ENCODE measurements around the gene SSPN. TPM values are rescaled to one million over a fixed set of nuclear protein-coding genes. Genes with fewer than 3 reads are reported as not detected.

SSPN gene
- total RNA-seq, 1 donor from 2014 or later: 1.7 TPM

DNA sequence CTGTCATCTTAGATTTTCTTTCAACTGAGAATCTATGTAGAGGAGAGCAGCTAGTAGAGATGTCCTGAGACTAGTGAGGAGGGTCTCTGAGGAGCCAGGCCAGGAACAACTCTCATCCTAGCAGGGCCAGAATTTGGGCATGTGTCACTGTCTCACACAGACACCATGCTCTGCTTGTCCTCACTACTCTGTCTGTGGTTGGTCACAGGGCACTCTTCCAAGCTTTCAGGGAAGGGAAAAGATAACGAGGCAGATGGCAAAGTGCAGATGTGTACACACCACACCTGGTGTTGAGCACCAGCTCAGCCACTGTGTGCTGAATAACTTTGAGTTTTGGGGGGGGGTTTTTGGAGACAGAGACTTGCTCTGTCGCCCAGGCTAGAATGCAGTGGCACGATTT lies 2.5 kb downstream of the SSPN start:
- Histone ChIP-seq H3K36me3 (ENCODE audit: control insufficient read depth, insufficient read depth, low read length) (no peaks in the 10 kb centered on the region), H3K4me3 (ENCODE audit: low read depth, low read length) (no peak overlapping the region), H3K27me3 (ENCODE audit: control insufficient read depth, insufficient read depth, low read length) (no peaks in the 10 kb centered on the region)
- no peak for TF ChIP-seq CTCF (IDR thresholded peaks at IDR 0.05; ENCODE audit: insufficient read depth, low read length, poor library complexity, severe bottlenecking)
- DNase-seq (ENCODE audit: low read depth): no peak

GRCh38 chr12:26198742-26199141 lies 3.4 kb downstream of the SSPN start:
- Histone ChIP-seq H3K27me3 (ENCODE audit: control insufficient read depth, insufficient read depth, low read length) (no peaks in the 10 kb centered on the region), H3K4me3 (ENCODE audit: low read depth, low read length) (no peak overlapping the region), H3K36me3 (ENCODE audit: control insufficient read depth, insufficient read depth, low read length) (no peaks in the 10 kb centered on the region)
- DNase-seq (ENCODE audit: low read depth): no peak
- TF ChIP-seq CTCF (IDR thresholded peaks at IDR 0.05; ENCODE audit: insufficient read depth, low read length, poor library complexity, severe bottlenecking): no peak

DNA sequence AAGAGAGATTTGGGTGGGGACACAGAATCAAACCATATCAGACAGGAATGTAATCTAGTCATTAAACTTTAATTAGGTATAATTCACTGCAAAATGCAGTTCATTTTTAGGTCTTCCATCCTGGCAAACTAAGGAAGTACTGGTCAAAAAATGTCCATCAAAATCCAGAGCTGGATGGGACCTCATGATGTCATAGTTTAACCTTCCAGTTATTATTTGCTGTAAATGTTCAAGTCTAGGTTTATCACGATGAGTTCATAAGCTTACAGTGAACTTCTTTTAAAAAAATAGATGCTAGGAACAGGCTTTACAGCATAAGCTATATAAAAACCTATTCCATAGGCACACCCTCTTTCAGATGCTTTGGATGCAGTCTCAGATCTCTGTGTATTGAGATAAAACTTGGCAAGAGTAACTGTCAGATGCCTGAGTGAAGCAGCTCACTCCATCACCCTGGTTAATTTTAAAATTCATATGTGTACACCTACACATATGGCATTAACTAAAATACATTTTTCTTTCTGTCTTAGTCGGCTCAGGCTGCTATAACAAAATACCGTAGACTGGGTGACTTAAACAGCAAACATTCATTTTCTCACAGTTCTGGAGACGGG lies 7.9 kb downstream of the SSPN start:
- Histone ChIP-seq H3K36me3 (ENCODE audit: control insufficient read depth, insufficient read depth, low read length) (no peaks in the 10 kb centered on the region), H3K27me3 (ENCODE audit: control insufficient read depth, insufficient read depth, low read length) (no peaks in the 10 kb centered on the region), H3K4me3 (ENCODE audit: low read depth, low read length) (no peak overlapping the region)
- DNase-seq (ENCODE audit: low read depth): no peak
- TF ChIP-seq CTCF (IDR thresholded peaks at IDR 0.05; ENCODE audit: insufficient read depth, low read length, poor library complexity, severe bottlenecking): no peak

DNA sequence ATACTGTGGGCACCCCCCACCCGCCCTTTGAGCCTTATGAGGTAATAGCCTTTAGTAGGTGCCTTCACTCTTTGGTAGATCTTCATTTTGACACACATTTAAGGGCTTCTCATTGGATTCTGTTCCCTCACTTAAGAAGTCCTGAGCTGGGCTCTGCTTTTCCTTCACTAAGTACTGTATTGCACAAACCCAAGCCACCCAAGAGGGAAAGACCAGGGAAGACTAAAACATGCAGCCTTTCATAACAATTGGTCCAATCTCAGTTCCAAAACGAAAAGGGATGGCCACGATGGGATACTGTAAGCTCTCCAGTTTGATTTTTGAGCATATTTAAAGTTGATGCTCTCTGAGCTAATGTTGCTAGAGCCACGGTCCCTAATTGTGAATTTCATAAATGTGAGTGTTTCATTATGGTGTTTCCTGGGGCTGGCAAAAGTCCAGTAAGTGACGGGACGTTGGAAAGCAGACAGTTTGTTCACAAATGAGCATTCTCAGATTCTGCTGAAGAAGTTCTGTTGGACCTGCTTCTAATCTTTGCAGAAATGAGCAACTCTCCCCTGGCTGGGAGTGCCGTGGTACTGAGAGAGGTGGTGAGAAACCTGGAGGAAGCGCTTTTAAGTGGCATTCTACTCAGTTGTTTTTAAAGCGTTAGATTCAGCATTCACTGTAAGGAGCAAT lies 9.4 kb downstream of the SSPN start:
- TF ChIP-seq CTCF (IDR thresholded peaks at IDR 0.05; ENCODE audit: insufficient read depth, low read length, poor library complexity, severe bottlenecking): no peak
- no peak for DNase-seq (ENCODE audit: low read depth)
- no peaks in the 10 kb centered on the region for H3K36me3 ChIP-seq (ENCODE audit: control insufficient read depth, insufficient read depth, low read length)
- no peak overlapping the region for H3K4me3 ChIP-seq (ENCODE audit: low read depth, low read length)
- no peaks in the 10 kb centered on the region for H3K27me3 ChIP-seq (ENCODE audit: control insufficient read depth, insufficient read depth, low read length)

- DNase-seq (ENCODE audit: low read depth): no peak
- TF ChIP-seq CTCF (IDR thresholded peaks at IDR 0.05; ENCODE audit: insufficient read depth, low read length, poor library complexity, severe bottlenecking): no peak
- Histone ChIP-seq H3K36me3 (ENCODE audit: control insufficient read depth, insufficient read depth, low read length) (no peaks in the 10 kb centered on the region), H3K4me3 (ENCODE audit: low read depth, low read length) (no peak overlapping the region), H3K27me3 (ENCODE audit: control insufficient read depth, insufficient read depth, low read length) (no peaks in the 10 kb centered on the region)
Observed at GRCh38 chr12:26205298-26205697, 9.9 kb downstream of the SSPN start.

GRCh38 chr12:26205941-26206340 lies 10.6 kb downstream of the SSPN start:
- DNase-seq (ENCODE audit: low read depth): no peak
- no peak overlapping the region for H3K4me3 ChIP-seq (ENCODE audit: low read depth, low read length)
- no peaks in the 10 kb centered on the region for H3K27me3 ChIP-seq (ENCODE audit: control insufficient read depth, insufficient read depth, low read length)
- H3K36me3 ChIP-seq (ENCODE audit: control insufficient read depth, insufficient read depth, low read length): no peaks in the 10 kb centered on the region
- no peak for TF ChIP-seq CTCF (IDR thresholded peaks at IDR 0.05; ENCODE audit: insufficient read depth, low read length, poor library complexity, severe bottlenecking)

Data from kidney epithelial cell (primary cell).